Osteocyte (in vitro differentiated cells): ENCODE measurements around the gene TTBK2. TPM values are rescaled to one million over a fixed set of nuclear protein-coding genes. Genes with fewer than 3 reads are reported as not detected.

Source experiments
- DNase-seq: peaks from one replicate; pipeline ENCODE4 v3.0.0; 2021; ENCODE audit warnings: mixed read lengths; ENCODE audit not compliant: unreplicated experiment; ENCODE audit errors: extremely low spot score
- H3K27ac Mint-ChIP-seq: one replicate; pipeline ENCODE4 v1.8.0; 2021; ENCODE audit warnings: mild to moderate bottlenecking, mixed read lengths; ENCODE audit not compliant: unreplicated experiment
- H3K27me3 Mint-ChIP-seq: one replicate; pipeline ENCODE4 v1.8.0; 2021; ENCODE audit warnings: mixed read lengths; ENCODE audit not compliant: unreplicated experiment
- H3K36me3 Mint-ChIP-seq: one replicate; pipeline ENCODE4 v1.8.0; 2021; ENCODE audit warnings: mixed read lengths; ENCODE audit not compliant: unreplicated experiment
- H3K4me1 Mint-ChIP-seq: one replicate; pipeline ENCODE4 v1.8.0; 2021; ENCODE audit warnings: mixed read lengths; ENCODE audit not compliant: unreplicated experiment
- H3K4me3 Mint-ChIP-seq: one replicate; pipeline ENCODE4 v1.8.0; 2021; ENCODE audit warnings: mild to moderate bottlenecking, moderate library complexity, mixed read lengths; ENCODE audit not compliant: unreplicated experiment
- H3K9me3 Mint-ChIP-seq: one replicate; pipeline ENCODE4 v1.8.0; 2021; ENCODE audit warnings: mixed read lengths; ENCODE audit not compliant: unreplicated experiment
- CTCF ChIP-seq: fragments of 200-600 bp; sonication (generic); IDR thresholded peaks from 2 replicates; pipeline ENCODE4 v1.5.0; 2021; ENCODE audit warnings: antibody characterized with exemption, mild to moderate bottlenecking, moderate library complexity
- total RNA-seq: library from RNA; stranded (reverse); gene quantifications from 2 replicates; pipeline ENCODE4 v1.2.1, GENCODE V29; 2021

TTBK2 gene
- total RNA-seq, 1 donor from 2014 or later, result 23.6 TPM

DNA sequence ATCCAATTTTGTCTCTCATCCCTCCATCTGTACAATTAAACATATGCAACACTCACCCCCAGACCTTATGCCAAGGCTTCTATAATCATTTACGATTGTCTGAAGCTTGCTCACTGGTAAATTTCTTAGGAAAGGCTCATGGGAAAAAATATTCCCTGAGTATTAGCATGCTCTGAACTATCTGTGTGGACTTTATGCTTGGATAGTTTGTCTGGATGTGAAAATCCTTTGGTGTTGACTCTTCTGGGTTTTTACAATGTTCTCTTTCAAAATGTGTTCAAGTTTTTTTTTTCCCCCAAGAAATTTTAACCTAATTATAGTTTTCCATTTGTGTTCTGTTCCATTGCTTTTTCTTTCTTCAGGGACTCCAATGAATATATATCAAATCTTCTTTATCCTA lies 19.9 kb upstream of the TTBK2 start:
- DNase-seq, result no peak
- no peak overlapping the region for H3K27ac Mint-ChIP-seq
- no peak for TF ChIP-seq CTCF
- H3K4me1 Mint-ChIP-seq, result no peaks in the 10 kb centered on the region
- H3K9me3 Mint-ChIP-seq, result no peaks in the 10 kb centered on the region
- H3K36me3 Mint-ChIP-seq, result peaks cover 16% of the 10 kb centered on the region
- H3K27me3 Mint-ChIP-seq, result no peaks in the 10 kb centered on the region
- H3K4me3 Mint-ChIP-seq, result no peak overlapping the region

DNA sequence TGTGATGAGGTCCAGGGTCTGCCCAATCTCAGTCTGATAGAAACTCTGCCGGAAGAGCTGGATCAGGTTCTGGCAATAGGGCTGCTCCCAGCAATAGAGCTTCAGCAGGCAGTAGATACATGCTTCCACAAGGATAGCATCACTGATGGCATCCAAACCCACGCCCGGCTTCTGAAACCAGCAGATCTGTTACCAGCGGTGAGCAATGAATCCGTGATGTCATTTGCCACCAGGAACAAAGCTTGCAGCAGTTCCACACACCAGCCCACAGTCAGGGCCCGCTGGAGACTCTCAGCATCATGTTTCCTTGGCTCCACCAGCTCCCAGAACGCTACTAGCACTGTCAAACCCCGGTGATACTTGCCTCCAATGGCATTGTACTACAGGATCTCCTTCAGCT lies 19.3 kb upstream of the TTBK2 start:
- no peak for DNase-seq
- H3K27me3 Mint-ChIP-seq, result no peaks in the 10 kb centered on the region
- TF ChIP-seq CTCF, result no peak
- H3K36me3 Mint-ChIP-seq, result peaks cover 10% of the 10 kb centered on the region
- no peaks in the 10 kb centered on the region for H3K9me3 Mint-ChIP-seq
- no peaks in the 10 kb centered on the region for H3K4me1 Mint-ChIP-seq
- no peak overlapping the region for H3K27ac Mint-ChIP-seq
- H3K4me3 Mint-ChIP-seq, result no peak overlapping the region

GRCh38 chr15:42937143-42937542 lies 16.6 kb upstream of the TTBK2 start:
- Mint-ChIP-seq H3K4me1 (peaks cover 6% of the 10 kb centered on the region), H3K27ac (no peak overlapping the region), H3K9me3 (no peaks in the 10 kb centered on the region), H3K36me3 (no peaks in the 10 kb centered on the region), H3K27me3 (no peaks in the 10 kb centered on the region), H3K4me3 (no peak overlapping the region)
- TF ChIP-seq CTCF, result no peak
- DNase-seq, result no peak

DNA sequence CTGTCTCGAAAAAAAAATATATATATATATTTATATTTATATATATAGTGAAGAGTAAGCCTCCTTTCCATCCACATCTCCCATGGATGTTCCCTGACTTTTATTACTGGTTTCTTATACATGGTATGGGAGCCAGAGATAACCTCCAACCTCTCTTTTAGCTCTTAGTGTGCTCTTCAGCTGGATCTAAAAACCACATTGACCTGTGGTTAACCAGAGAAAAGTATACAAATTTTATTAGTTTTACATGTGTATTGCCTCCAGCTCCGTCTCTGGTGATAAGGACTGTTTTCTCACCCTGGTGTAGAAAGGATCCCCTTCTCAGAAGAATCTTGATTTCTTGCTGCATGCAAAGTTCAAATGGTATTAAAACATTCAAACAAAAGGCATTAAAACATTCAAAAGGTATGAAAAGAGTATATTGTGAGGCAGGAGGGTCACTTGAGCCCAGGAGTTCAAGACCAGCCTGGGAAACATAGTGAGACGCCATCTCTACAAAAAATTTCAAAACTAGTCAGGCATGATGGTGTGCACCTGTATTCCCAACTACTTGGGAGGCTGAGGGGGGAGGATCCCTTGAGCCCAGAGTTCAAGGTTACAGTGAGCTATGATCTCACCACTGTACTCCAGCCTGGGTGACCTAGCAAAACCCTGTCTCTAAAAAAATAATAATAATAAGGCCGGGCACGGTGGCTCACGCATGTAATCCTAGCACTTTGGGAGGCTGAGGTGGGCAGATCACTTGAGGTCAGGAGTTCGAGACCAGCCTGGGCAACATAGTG lies 13.5 kb upstream of the TTBK2 start:
- Mint-ChIP-seq H3K27me3 (no peaks in the 10 kb centered on the region), H3K4me3 (no peak overlapping the region), H3K4me1 (peaks cover 15% of the 10 kb centered on the region), H3K9me3 (no peaks in the 10 kb centered on the region), H3K27ac (no peak overlapping the region), H3K36me3 (no peaks in the 10 kb centered on the region)
- TF ChIP-seq CTCF, result no peak
- DNase-seq, result no peak

GRCh38 chr15:42932833-42933515 lies 12.4 kb upstream of the TTBK2 start:
- H3K36me3 Mint-ChIP-seq, result no peaks in the 10 kb centered on the region
- peak overlapping the region; percentile 8 for H3K27ac Mint-ChIP-seq
- DNase-seq, result no peak
- H3K4me3 Mint-ChIP-seq, result no peak overlapping the region
- peaks cover 21% of the 10 kb centered on the region for H3K4me1 Mint-ChIP-seq
- no peak for TF ChIP-seq CTCF
- H3K27me3 Mint-ChIP-seq, result no peaks in the 10 kb centered on the region
- no peaks in the 10 kb centered on the region for H3K9me3 Mint-ChIP-seq
